HG03469 (cell line): ENCODE data around the gene DNAJC5G.
"Not testable (repeated sequence)": the region's sequence is repeated elsewhere in the genome, so short reads cannot be mapped to it uniquely, and the experiment has no call there.

ENCODE experiments used
- ATAC-seq: cut with Tn5 transposase; IDR thresholded peaks from one replicate; pipeline ENCODE4 v1.9.1; 2021; ENCODE audit warnings: mild to moderate bottlenecking, moderate library complexity, moderate number of reproducible peaks; ENCODE audit not compliant: unreplicated experiment

DNAJC5G gene

DNA sequence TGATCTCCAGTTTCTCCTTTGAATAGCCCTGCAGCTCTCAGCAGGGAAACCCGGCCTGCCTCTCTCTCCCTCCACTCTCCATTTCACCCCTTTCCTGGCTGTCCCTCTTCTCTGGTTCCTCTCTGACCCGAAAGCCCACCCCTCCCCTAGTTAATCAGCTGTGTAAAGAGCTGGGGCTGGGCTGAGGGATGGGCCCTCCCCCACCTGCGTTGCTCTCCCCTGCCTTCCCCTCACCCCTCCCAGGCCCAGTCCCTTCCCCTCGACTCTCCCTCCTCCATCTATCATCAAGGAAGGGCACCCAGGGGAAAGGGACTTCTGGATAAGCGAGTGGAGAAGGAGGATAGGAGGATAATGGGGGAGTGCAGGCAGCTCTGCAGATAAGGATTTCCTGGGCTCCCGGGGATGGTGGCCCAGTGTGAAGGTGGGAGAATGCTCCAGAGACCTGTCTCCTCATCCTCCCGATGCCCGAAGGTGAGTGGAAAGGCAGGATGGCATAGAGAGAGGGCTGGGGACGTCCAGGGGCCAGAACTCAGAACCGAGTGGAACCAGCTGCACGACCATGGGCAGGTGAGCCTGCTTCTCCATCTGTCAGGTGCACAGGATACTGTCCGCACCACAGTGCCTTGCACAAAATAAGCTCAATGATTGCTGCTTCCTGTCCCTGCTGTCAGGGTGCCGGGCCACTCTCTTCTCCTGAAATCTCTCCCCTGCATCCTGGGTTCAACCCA, 24.4 kb upstream of the DNAJC5G start:
- no peak for ATAC-seq

GRCh38 chr2:27251766-27252165, 23.5 kb upstream of the DNAJC5G start:
- ATAC-seq = no peak

DNA sequence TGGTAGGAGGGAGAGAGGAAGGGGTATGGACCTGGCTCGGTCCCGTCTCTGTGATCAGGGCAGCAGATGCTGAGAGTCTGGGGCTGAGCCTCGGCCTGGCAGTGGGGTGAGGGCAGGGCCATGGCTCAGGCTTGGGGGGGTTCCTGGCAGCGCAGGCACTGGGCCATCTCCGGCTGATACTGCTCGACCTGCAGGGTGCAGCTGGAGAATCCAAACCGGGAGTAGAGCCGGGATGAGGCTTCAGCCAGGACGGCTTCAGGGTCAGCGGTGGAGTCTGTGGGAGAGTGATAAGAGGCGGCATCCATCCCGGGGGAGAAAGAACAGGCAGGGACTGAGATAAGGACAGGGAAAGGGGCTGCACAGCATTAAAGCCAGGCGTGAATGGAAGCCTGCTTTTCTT, 20.0 kb upstream of the DNAJC5G start:
- ATAC-seq = no peak

DNA sequence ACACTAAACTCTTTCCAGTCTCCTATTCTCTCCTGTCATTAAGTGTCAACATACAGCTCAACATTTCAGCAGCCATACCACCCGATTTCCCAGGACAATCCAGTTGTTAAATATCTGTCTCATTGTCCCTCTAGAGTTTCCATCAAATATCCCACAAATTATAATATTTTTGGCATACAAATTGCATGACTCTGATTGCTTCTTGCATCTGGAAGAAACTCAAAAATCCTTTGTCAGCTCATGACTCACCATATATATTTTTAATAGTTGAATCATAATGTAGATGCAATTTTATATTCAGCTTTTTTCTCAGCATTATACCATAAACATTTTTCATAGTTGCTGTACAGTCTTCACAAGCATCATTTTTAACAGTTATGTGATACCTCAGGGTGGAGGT, 19.6 kb upstream of the DNAJC5G start:
- ATAC-seq = no peak

DNA sequence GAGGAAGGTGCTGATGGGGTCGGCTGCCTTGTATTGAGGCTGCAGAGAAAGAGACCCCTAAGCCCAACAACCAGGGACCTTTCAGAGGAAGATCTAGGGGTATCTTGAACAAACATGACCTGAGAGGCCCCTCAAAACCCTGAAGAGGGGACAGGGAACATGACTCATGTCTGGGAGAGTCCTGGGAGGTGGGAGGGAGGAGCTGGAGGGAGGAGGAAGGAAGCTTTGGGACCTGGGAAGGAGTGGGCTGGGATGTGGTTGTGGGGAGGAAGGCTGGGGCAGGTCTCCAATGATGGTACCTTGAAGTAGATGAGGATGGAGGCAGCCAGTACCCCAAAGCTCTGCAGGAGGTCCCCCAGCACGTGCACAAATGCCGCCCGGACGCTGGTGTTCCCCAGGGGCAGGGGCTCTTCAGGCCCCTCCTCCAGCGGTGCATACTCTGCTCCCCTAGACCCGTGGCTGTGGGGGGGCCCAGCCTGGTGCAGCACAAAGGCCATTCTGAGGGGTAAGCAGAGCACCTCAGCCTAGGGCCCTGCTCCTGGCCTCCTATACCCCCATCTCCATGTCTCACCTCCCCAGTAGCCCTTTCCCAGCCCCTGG, 18.3 kb upstream of the DNAJC5G start:
- no peak for ATAC-seq

GRCh38 chr2:27258051-27258450, 17.2 kb upstream of the DNAJC5G start:
- no peak for ATAC-seq

DNA sequence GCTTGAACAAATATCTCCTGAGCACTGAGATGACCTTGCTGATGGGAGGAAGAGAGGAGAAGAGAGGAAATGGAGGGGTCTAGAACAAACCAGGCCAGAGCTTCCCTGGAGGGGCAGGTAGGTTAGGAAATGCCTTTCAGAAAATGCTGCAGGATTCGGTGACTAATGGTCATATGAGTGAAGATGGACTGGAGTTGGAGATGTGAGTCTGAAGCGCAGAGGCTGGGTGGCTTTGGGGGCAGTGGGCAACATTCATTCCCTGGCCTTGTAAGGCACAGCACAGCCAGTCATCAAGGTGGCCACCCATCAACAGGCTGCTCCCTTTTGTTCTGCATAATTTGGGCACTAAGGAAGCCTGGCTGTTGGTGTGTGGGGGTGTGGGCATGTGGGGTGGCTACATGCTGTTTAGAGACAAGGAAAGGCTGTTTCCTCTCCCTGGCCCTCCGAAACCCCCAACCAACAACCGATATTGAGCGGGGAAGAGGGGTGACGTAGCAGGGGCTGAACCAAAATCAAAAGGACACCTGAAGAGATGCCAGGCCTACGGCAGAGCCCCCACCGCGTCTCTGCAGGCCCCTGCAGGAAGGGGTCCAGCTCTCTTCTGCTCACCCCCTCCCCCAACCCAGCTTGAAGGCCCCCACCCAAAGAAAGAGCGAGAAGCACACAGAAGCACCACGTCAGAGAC, 13.8 kb upstream of the DNAJC5G start:
- no peak for ATAC-seq

- no peak for ATAC-seq
Observed at GRCh38 chr2:27261926-27262298, 13.3 kb upstream of the DNAJC5G start.

- no peak for ATAC-seq
Observed at GRCh38 chr2:27262379-27263286, 12.6 kb upstream of the DNAJC5G start, which contains the start of gene SLC30A3. TSS of gene SLC30A3 (minus strand) at chr2:27263047. CDS start at chr2:27262906, 141 bp downstream.

DNA sequence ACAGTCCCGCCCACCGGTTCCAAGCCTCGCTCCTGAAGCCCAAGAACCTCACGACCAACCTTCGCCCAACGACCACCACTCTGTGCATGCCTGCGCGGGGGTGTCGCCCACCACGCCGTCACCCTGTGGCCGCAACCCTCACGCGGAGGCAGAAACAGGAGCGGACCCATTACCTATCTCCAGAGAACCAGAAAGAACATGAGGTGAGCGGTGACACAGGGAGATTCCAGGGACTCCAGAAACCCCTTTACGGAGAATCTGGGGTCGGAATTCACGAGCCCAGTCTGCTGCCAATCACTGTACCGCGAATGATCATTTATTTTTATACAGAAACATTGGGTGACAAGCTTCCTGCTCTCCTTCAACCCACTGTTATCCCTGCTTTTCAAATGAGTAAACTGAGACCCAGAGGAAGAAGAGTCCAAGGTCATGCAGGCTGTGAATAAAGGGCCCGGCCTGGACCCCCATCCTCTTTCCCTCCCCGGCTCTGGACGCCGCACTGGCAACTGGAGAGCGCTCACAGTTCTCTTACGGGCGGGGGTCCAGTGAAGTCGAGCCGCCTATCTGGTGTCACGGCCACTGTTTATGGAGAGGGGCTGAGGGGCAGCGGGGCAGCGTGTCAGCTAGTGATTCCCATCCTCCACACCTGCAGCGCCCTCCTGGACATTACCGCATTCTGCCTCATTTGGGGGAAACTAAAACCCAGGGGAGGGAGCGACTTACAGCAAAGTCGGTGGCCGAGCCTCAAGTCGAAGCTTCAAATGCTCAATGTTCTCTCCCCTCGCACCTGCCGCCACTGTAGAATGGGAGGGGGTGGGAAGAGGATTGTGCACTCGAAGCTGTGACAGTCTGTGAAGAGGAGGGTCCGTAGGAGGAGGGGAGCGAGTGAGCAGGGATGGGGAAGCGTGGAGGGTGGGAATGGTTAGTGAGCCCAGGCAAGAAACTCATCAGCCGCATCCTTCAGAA, 11.7 kb upstream of the DNAJC5G start:
- no peak for ATAC-seq

GRCh38 chr2:27264253-27264752, 10.9 kb upstream of the DNAJC5G start:
- no peak for ATAC-seq

- ATAC-seq = no peak
Observed at GRCh38 chr2:27264753-27265535, 10.3 kb upstream of the DNAJC5G start.

DNA sequence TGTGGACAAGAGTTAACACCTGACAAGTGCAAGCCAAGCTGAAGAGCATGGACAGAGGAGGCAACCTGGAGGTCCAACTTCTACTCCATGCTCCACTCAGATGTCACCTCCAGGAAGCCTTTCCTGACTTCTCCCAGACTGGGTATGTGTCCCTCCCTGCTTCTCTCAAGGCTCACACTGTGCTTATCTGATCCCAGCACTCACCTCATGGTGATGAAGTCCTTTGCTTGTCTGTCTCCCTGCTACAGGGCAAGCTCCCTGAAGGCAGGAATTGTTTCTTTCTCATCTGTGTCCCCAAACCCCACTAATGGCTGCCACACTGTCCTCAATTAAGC, 9.7 kb upstream of the DNAJC5G start:
- no peak for ATAC-seq

- not testable (repeated sequence) for ATAC-seq
Observed at GRCh38 chr2:27268296-27268695, 6.9 kb upstream of the DNAJC5G start.

GRCh38 chr2:27270131-27270530, 5.1 kb upstream of the DNAJC5G start:
- ATAC-seq = no peak

DNA sequence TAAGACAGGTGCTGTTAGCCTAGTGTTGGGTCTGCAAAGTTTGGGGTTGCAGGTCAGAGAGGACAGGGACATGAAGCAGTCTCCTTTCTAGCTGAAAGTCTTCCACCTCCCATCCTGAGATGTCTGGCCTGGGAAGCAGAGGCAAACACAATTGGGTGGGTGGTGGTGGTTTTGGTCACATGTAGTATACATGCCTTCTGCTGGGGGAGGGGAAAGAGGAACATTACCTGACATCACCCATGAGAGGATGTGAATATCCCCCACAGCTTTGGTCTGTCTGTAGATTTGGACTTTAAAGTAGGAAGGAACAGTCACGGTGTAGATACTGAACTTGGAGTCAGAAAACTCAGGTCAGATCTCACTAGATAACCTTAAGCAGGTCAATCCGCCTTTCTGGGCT, 4.6 kb upstream of the DNAJC5G start:
- ATAC-seq = no peak

DNA sequence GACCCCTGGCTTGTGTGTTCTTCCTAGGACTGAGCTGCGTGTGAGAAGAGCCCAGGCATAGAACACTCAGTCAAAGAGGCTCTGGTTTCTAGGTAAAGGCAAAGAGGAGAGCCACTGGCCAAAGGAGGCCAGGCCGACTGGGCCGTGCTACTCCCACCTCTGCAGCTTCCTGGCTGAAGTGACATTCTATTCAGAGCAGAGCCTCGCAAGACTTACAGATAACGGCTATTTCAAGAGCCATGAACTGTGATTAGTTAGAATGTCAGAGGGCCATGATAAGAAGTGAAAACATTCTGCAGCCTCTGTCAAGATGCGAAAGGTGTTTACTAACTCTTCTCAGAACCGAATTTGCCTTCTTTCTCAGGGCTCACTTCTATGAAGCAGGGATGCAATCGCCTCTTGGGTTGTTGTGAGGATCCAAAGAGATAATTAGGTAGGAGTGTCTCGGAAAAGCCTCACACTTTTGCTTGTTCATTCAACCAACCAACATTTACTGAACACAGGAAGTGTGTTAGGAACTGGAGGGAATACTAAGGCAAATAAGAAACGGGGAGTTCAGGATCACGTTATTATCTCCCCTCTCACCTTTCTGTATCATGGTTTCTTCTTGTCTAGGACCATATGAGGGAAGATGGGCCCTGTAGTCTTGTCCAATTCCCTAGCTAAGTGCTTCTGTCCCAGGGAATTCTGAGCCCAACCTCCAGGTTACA, 3.4 kb upstream of the DNAJC5G start:
- ATAC-seq = no peak
